ENCODE data around the gene STEAP1B. TPM values are rescaled to one million over a fixed set of nuclear protein-coding genes. Genes with fewer than 3 reads are reported as not detected.

STEAP1B gene
- total RNA-seq, 1 donor from 2014 or later, result 0.58 TPM

DNA sequence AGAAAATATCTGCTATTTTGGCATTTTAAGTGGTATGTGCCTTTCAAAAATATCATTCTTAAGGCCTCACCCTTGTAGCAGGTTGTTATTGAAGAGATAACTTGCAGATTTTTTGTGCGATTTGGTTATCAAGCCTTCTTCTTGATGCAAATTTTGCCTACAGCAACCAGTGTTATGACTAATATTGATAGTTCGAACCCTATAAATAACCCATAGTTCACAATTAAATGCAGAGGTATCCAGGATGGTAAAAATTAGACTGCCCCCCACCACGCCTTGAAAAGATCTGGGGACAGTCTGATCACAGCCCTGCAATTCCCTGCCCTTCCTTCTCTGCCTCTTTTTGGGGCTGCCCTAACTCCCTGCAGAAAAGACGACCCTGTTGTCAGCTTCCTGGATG is 114.7 kb downstream of the STEAP1B start:
- no peak for TF ChIP-seq CTCF (IDR thresholded peaks at IDR 0.05; ENCODE audit: unreplicated experiment)
- H3K27ac Mint-ChIP-seq, result no peak overlapping the region
- H3K36me3 Mint-ChIP-seq, result no peaks in the 10 kb centered on the region
- H3K27me3 Mint-ChIP-seq (ENCODE audit: low read depth), result no peaks in the 10 kb centered on the region
- H3K4me1 Mint-ChIP-seq, result peaks cover 2% of the 10 kb centered on the region
- no peak for DNase-seq (ENCODE audit: low spot score in 2 of 2, unreplicated experiment in 2 of 2)
- H3K4me3 Mint-ChIP-seq, result no peak overlapping the region
- H3K9me3 Mint-ChIP-seq, result no peaks in the 10 kb centered on the region

- no peaks in the 10 kb centered on the region for H3K9me3 Mint-ChIP-seq
- no peak overlapping the region for H3K4me3 Mint-ChIP-seq
- no peak overlapping the region for H3K27ac Mint-ChIP-seq
- no peak for DNase-seq (ENCODE audit: low spot score in 2 of 2, unreplicated experiment in 2 of 2)
- H3K27me3 Mint-ChIP-seq (ENCODE audit: low read depth), result peaks cover 2% of the 10 kb centered on the region
- no peaks in the 10 kb centered on the region for H3K4me1 Mint-ChIP-seq
- no peaks in the 10 kb centered on the region for H3K36me3 Mint-ChIP-seq
- TF ChIP-seq CTCF (IDR thresholded peaks at IDR 0.05; ENCODE audit: unreplicated experiment), result no peak
Observed at GRCh38 chr7:22380333-22380732, 119.7 kb downstream of the STEAP1B start.

GRCh38 chr7:22378199-22378980 is 121.6 kb downstream of the STEAP1B start:
- Mint-ChIP-seq H3K27me3 (ENCODE audit: low read depth) (peaks cover 2% of the 10 kb centered on the region), H3K4me1 (peaks cover 7% of the 10 kb centered on the region), H3K36me3 (no peaks in the 10 kb centered on the region), H3K4me3 (no peak overlapping the region), H3K27ac (no peak overlapping the region), H3K9me3 (no peaks in the 10 kb centered on the region)
- no peak for DNase-seq (ENCODE audit: low spot score in 2 of 2, unreplicated experiment in 2 of 2)
- TF ChIP-seq CTCF (IDR thresholded peaks at IDR 0.05; ENCODE audit: unreplicated experiment), result no peak

GRCh38 chr7:22377703-22378102 is 122.3 kb downstream of the STEAP1B start:
- no peak for TF ChIP-seq CTCF (IDR thresholded peaks at IDR 0.05; ENCODE audit: unreplicated experiment)

GRCh38 chr7:22375359-22376048 is 124.5 kb downstream of the STEAP1B start:
- no peak overlapping the region for H3K27ac Mint-ChIP-seq
- no peaks in the 10 kb centered on the region for H3K9me3 Mint-ChIP-seq
- no peaks in the 10 kb centered on the region for H3K36me3 Mint-ChIP-seq
- TF ChIP-seq CTCF (IDR thresholded peaks at IDR 0.05; ENCODE audit: unreplicated experiment), result no peak
- no peak overlapping the region for H3K4me3 Mint-ChIP-seq
- DNase-seq (ENCODE audit: low spot score in 2 of 2, unreplicated experiment in 2 of 2), result no peak
- peaks cover 2% of the 10 kb centered on the region for H3K27me3 Mint-ChIP-seq (ENCODE audit: low read depth)
- H3K4me1 Mint-ChIP-seq, result peaks cover 16% of the 10 kb centered on the region

More at GRCh38 chr7:22377703-22378102, 122.3 kb downstream of the STEAP1B start:
- Mint-ChIP-seq H3K4me3 (no peak overlapping the region), H3K36me3 (no peaks in the 10 kb centered on the region), H3K9me3 (no peaks in the 10 kb centered on the region), H3K27ac (no peak overlapping the region), H3K27me3 (ENCODE audit: low read depth) (peaks cover 2% of the 10 kb centered on the region), H3K4me1 (peaks cover 13% of the 10 kb centered on the region)
- DNase-seq (ENCODE audit: low spot score in 2 of 2, unreplicated experiment in 2 of 2), result no peak
